Gastrocnemius medialis (tissue), 4 donors: Measurements from ENCODE around the gene RAB17. TPM values are rescaled to one million over a fixed set of nuclear protein-coding genes. Genes with fewer than 3 reads are reported as not detected.

Experiments used
- ATAC-seq, 2 donors: fragments of 150-250 bp; one replicate each; pipeline ENCODE4 v1.9.1; 2016
- DNase-seq, 2 donors: peaks; one replicate each; pipeline ENCODE4 v3.0.0-alpha.2; 2019
- H3K27ac ChIP-seq, 4 donors: fragments of 200-600 bp; sonication (generic); 1 replicate in 1 of 4; 2 replicates in 3 of 4; pipeline ENCODE4 v1.5.1; 2016 to 2018; ENCODE audit warnings: mild to moderate bottlenecking in 2 of 4, moderate library complexity in 1 of 4
- H3K27me3 ChIP-seq, 3 donors: fragments of 200-600 bp; sonication (generic) in 2 of 3; 1 replicate in 1 of 3; 2 replicates in 2 of 3; pipeline versions ENCODE4 v1.5.1 to v1.6.0; 2016 to 2019; ENCODE audit warnings: mild to moderate bottlenecking in 1 of 3, moderate library complexity in 1 of 3
- H3K36me3 ChIP-seq, 2 donors: fragments of 200-600 bp; sonication (generic) in 1 of 2; one replicate each; pipeline ENCODE4 v1.5.1; 2017 to 2018
- H3K4me1 ChIP-seq, 2 donors: fragments of 200-600 bp; sonication (generic) in 1 of 2; one replicate each; pipeline ENCODE4 v1.5.1; 2016 to 2017; ENCODE audit warnings: mild to moderate bottlenecking in 2 of 2
- H3K4me3 ChIP-seq, 4 donors: fragments of 200-600 bp; sonication (generic) in 3 of 4; 1 replicate in 1 of 4; 2 replicates in 3 of 4; pipeline ENCODE4 v1.5.1; 2016 to 2019; ENCODE audit warnings: mild to moderate bottlenecking in 2 of 4
- H3K9me3 ChIP-seq, 3 donors: fragments of 200-600 bp; sonication (generic) in 2 of 3; 1 replicate in 1 of 3; 2 replicates in 2 of 3; pipeline ENCODE4 v1.5.1; 2016 to 2019
- POLR2A ChIP-seq, 2 donors: fragments of 450-650 bp; IDR thresholded peaks; one replicate each; pipeline ENCODE4 v1.6.1; 2017; ENCODE audit warnings: antibody characterized with exemption in 2 of 2, mild to moderate bottlenecking in 2 of 2, moderate library complexity in 2 of 2
- in situ Hi-C, 4 donors: fragments of 200-750 bp; cut with MboI; loops; one replicate each; pipeline versions ENCODE4 v1.15.0 to v1.8.0; 2017; ENCODE audit warnings: low sequenced_read_pairs in 4 of 4
- intact Hi-C: fragments of 100-400 bp; cut with DNase I; formaldehyde crosslinking; loops from one replicate; pipeline ENCODE4 v1.15.1; 2023; ENCODE audit warnings: low total_unique reads
- total RNA-seq, 4 donors: library from RNA; depleted of rRNA; stranded (reverse); fragments of >200 nt; gene quantifications; one replicate each; pipeline versions ENCODE4 v1.1.0 to v1.2.3, GENCODE V29; 2016
- TF ChIP-seq, protein P1 (sequence below), 5 experiments: fragments of 450-650 bp in 3 of 5; fragments of 200-600 bp in 2 of 5; sonication (generic) in 2 of 5; IDR thresholded peaks in 4 of 5; conservative IDR thresholded peaks in 1 of 5; 1 replicate in 4 of 5; 2 replicates in 1 of 5; pipeline ENCODE4 v1.5.1; 2016 to 2019; ENCODE audit warnings: antibody characterized with exemption in 5 of 5, mild to moderate bottlenecking in 3 of 5, moderate library complexity in 3 of 5

RAB17 gene
- total RNA-seq, 4 donors from 2014 or later = 0.42 to 1.3 TPM; not detected in 2

DNA sequence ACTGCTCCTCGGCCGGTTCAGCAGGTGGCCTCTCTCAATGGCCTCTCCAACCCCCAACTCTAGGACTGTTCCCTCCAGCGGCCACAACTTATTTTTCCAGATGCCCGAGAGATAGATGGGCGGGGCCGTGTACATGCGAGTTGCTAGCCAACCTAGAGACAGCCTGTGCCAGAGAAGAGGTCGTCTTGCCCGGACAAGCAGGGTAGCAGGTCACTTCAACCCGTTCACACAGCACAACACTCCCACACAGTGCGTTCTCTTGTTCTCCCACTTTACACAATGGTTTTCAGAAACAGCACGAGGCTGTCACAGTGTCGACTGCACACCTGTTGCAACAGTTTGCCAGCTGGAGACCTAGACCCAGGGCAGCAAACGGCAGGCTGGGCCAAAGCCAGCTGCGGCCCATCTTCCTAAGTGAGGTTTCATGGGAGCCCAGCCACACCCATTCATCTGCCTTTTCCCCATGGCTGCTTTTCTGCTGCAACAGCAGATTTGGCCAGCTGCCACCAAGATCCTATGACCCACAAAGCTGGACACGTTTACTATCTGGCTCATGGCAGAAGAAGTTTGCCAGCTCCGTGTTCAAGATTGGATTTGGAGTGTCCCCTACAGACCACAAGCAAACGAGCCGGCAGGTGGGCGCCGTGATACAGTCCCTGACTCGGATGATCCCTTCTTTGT is 31.4 kb downstream of the RAB17 start:
- in situ Hi-C loops (no loop called here), intact Hi-C loops (loop anchor here (1.0 kb wide), 1 partner anchor 46 kb away; no protein-coding TSS in a partner anchor)
- peaks cover 0 to 5% (median 0%) of the 10 kb centered on the region in 3 donors for H3K27me3 ChIP-seq
- DNase-seq (peak; percentile 88 to 90), ATAC-seq (peak; percentile 95 to 96)
- peaks cover 0 to 4% (median 0%) of the 10 kb centered on the region in 3 donors for H3K9me3 ChIP-seq
- peaks cover 12 to 14% of the 10 kb centered on the region in 2 donors for H3K4me1 ChIP-seq
- peak overlapping the region in 1 of 4 donors; percentile 0 for H3K4me3 ChIP-seq
- TF ChIP-seq, protein P1, sequence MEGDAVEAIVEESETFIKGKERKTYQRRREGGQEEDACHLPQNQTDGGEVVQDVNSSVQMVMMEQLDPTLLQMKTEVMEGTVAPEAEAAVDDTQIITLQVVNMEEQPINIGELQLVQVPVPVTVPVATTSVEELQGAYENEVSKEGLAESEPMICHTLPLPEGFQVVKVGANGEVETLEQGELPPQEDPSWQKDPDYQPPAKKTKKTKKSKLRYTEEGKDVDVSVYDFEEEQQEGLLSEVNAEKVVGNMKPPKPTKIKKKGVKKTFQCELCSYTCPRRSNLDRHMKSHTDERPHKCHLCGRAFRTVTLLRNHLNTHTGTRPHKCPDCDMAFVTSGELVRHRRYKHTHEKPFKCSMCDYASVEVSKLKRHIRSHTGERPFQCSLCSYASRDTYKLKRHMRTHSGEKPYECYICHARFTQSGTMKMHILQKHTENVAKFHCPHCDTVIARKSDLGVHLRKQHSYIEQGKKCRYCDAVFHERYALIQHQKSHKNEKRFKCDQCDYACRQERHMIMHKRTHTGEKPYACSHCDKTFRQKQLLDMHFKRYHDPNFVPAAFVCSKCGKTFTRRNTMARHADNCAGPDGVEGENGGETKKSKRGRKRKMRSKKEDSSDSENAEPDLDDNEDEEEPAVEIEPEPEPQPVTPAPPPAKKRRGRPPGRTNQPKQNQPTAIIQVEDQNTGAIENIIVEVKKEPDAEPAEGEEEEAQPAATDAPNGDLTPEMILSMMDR (IDR thresholded peaks at IDR 0.05 in 4 of 5, conservative IDR thresholded peaks at IDR 0.05 in 1 of 5) = peak in 2 of 5 experiments; percentile 13 to 24
- no peak for TF ChIP-seq POLR2A (IDR thresholded peaks at IDR 0.05)
- peak overlapping the region in 3 of 4 donors; percentile 20 to 79 (median 77) for H3K27ac ChIP-seq
- no peaks in the 10 kb centered on the region for H3K36me3 ChIP-seq

DNA sequence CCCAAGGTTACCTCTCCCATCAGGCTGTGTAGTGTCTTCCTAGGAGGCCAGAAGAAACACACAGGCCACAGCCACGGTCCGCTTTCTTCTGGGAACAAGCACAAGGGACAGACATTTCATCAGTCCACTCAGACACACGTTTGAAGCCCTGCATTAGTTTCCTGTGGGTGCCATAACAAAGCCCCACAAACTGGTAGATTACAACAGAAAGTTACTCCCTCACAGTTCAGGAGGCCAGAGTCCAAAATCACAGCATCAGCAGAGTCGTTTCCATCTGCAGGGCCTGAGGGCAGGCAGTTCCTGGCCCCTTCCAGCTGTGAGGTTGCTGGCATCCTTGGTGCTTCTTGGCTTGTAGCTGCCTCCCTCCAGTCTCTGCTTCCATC is 32.9 kb downstream of the RAB17 start:
- TF ChIP-seq, protein P1 (IDR thresholded peaks at IDR 0.05 in 4 of 5, conservative IDR thresholded peaks at IDR 0.05 in 1 of 5) = no peak
- no peak for TF ChIP-seq POLR2A (IDR thresholded peaks at IDR 0.05)
- H3K27ac ChIP-seq = no peak overlapping the region

DNA sequence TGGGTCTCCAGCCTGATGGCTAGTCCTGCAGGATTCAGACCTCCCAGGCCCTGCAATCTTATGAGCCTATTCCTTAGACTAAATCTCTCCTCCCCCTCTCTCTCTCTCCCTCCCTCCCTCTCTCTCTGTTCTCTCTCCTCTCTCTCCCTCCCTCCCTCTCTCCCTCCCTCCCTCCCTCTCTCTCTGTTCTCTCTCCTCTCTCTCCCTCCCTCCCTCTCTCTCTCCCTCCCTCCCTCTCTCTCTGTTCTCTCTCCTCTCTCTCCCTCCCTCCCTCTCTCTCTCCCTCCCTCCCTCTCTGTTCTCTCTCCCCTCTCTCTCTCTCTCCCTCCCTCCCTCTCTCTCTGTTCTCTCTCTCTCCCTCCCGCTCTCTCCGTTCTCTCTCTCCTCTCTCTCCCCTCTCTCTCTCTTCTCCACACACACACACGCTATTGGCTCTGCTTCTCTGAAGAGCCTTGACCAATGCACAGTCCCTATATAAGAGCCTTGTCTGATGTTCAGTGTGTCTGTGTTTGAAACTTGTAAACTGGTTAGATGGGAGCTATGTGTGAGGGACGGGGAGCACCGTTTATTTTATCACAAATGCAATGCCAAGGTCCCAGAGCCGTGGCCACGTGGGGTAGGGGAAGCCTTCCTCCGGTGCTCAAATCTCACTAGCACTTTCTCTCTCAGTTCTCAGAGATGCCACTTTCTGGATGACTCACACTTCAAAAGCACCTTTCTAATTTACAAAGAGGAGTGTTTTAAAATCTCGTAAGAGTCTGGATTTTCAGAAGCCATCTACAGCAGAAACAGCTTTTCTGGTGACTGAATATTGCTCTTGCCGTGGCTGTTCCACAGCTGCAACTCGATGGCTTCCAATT is 33.5 kb downstream of the RAB17 start:
- intact Hi-C loops = no loop called here
- Histone ChIP-seq H3K27me3 (no peaks in the 10 kb centered on the region), H3K4me1 (peaks cover 12 to 14% of the 10 kb centered on the region in 2 donors), H3K9me3 (peaks cover 0 to 4% (median 0%) of the 10 kb centered on the region in 3 donors), H3K27ac (no peak overlapping the region), H3K36me3 (no peaks in the 10 kb centered on the region), H3K4me3 (no peak overlapping the region)
- TF ChIP-seq, protein P1 (IDR thresholded peaks at IDR 0.05 in 4 of 5, conservative IDR thresholded peaks at IDR 0.05 in 1 of 5) = no peak
- no peak for TF ChIP-seq POLR2A (IDR thresholded peaks at IDR 0.05)
- no peak for DNase-seq
- in situ Hi-C loops = no loop called here
- no peak for ATAC-seq

More for the DNA sequence above, 32.9 kb downstream of the RAB17 start:
- Histone ChIP-seq H3K9me3 (peaks cover 0 to 4% (median 0%) of the 10 kb centered on the region in 3 donors), H3K27me3 (no peaks in the 10 kb centered on the region), H3K4me1 (peaks cover 12 to 14% of the 10 kb centered on the region in 2 donors), H3K36me3 (no peaks in the 10 kb centered on the region), H3K4me3 (no peak overlapping the region)
- ATAC-seq (no peak), DNase-seq (no peak)
- in situ Hi-C loops = no loop called here
- intact Hi-C loops = no loop called here

DNA sequence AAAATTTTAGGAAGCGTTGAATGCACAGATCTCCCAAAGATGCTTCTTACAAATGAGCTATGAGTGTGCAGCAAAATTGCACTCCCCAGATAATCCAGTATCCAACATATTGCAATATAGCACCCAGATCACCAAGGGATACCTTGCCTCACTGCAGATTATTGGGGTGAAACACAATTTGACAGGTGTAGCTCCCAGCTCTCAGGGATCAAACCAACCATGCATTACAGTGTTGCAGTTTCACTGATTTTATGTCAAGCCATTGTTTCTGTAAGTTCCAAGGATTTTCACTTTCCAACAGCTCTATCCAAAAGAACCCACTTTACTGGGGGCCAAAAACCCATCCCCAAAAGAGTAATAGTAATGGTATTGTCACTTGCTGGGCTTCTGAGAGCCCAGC is 35.0 kb downstream of the RAB17 start:
- H3K27ac ChIP-seq = no peak overlapping the region
- ATAC-seq = no peak
- H3K4me3 ChIP-seq = no peak overlapping the region
- H3K9me3 ChIP-seq = peaks cover 0 to 4% (median 0%) of the 10 kb centered on the region in 3 donors
- in situ Hi-C loops = no loop called here
- intact Hi-C loops = no loop called here
- no peak for DNase-seq
- no peaks in the 10 kb centered on the region for H3K36me3 ChIP-seq
- peaks cover 12 to 14% of the 10 kb centered on the region in 2 donors for H3K4me1 ChIP-seq
- TF ChIP-seq, protein P1 (IDR thresholded peaks at IDR 0.05 in 4 of 5, conservative IDR thresholded peaks at IDR 0.05 in 1 of 5) = no peak
- no peak for TF ChIP-seq POLR2A (IDR thresholded peaks at IDR 0.05)
- no peaks in the 10 kb centered on the region for H3K27me3 ChIP-seq
